Measurements from ENCODE around the gene ZNF407.

GRCh38 chr18:74996055-74996454, 398.4 kb downstream of the ZNF407 start:
- TF ChIP-seq CTCF (IDR thresholded peaks at IDR 0.05; ENCODE audit: insufficient read depth, low read length, poor library complexity, severe bottlenecking) (no peak), EZH2phosphoT487 (conservative IDR thresholded peaks at IDR 0.05; ENCODE audit: low read length) (no peak)
